Panc1 (cell line): ENCODE data around the gene SCYL2. TPM values are rescaled to one million over a fixed set of nuclear protein-coding genes. Genes with fewer than 3 reads are reported as not detected.
"Not testable (repeated sequence)": the region's sequence is repeated elsewhere in the genome, so short reads cannot be mapped to it uniquely, and the experiment has no call there.

Experiments
- ATAC-seq: fragments of 200-7000 bp; cut with Tn5 transposase; 2 replicates; pipeline ENCODE4 v1.9.1; 2020; ENCODE audit warnings: mild to moderate bottlenecking, moderate library complexity
- BruUV-seq: library from RNA; stranded (reverse); fragments of 400-500 nt; replicated peaks from 2 replicates; lab custom pipeline; 2021; lab: Mats Ljungman, UMichigan
- CTCF ChIA-PET: fragments of 300-600 bp; sonication (Branson Sonifier 250); formaldehyde crosslinking; loops from one replicate; lab custom pipeline; 2022; ENCODE audit warnings: antibody characterized with exemption; lab: Charles Lee
- POLR2A ChIA-PET: fragments of 300-600 bp; sonication (Branson Sonifier 250); formaldehyde crosslinking; loops from one replicate; lab custom pipeline; 2022; ENCODE audit warnings: antibody characterized with exemption; lab: Charles Lee
- DNase-seq: peaks from one replicate; pipeline ENCODE4 v3.0.0-alpha.2; 2010; ENCODE audit warnings: low read depth, low spot score
- H3K27ac ChIP-seq: 2 replicates; pipeline ENCODE4 v1.5.1; 2011; ENCODE audit warnings: mild to moderate bottlenecking, low read length, inconsistent platforms
- H3K27me3 ChIP-seq: fragments of 200-500 bp; sonication (Bioruptor generic); 2 replicates; pipeline ENCODE4 v1.6.0; 2014; ENCODE audit warnings: low read length, inconsistent platforms; ENCODE audit not compliant: control insufficient read depth, insufficient read depth
- H3K36me3 ChIP-seq: fragments of 200-500 bp; sonication (Bioruptor generic); 2 replicates; pipeline ENCODE4 v1.5.1; 2014; ENCODE audit warnings: inconsistent platforms, mild to moderate bottlenecking, low read length, moderate library complexity; ENCODE audit not compliant: control insufficient read depth, insufficient read depth
- H3K4me1 ChIP-seq: 2 replicates; pipeline ENCODE4 v1.5.1; 2011; ENCODE audit warnings: inconsistent platforms, mild to moderate bottlenecking, low read length, moderate library complexity; ENCODE audit not compliant: control insufficient read depth, insufficient read depth
- H3K4me3 ChIP-seq, 2 experiments: 2 replicates each; pipeline ENCODE4 v1.5.1; 2011 to 2012; ENCODE audit warnings: low read depth in 2 of 2, low read length in 2 of 2, mild to moderate bottlenecking in 2 of 2, inconsistent platforms in 1 of 2, moderate library complexity in 1 of 2
- H3K9me3 ChIP-seq: fragments of 200-500 bp; sonication (Bioruptor generic); 2 replicates; pipeline ENCODE4 v1.5.1; 2014; ENCODE audit warnings: low read depth, mild to moderate bottlenecking, inconsistent platforms, low read length, moderate library complexity; ENCODE audit not compliant: control insufficient read depth, insufficient read depth
- POLR2AphosphoS5 ChIP-seq: IDR thresholded peaks from 2 replicates; pipeline ENCODE4 v1.6.1; 2012; ENCODE audit warnings: mild to moderate bottlenecking, low read depth, low read length, moderate library complexity
- REST ChIP-seq, 2 experiments: IDR thresholded peaks; 2 replicates each; pipeline ENCODE4 v1.6.1; 2011 to 2012; ENCODE audit warnings: low read depth in 2 of 2, control low read depth in 1 of 2, low read length in 1 of 2, mild to moderate bottlenecking in 1 of 2, moderate library complexity in 1 of 2; ENCODE audit not compliant: insufficient read depth in 1 of 2
- SIN3A ChIP-seq: IDR thresholded peaks from 2 replicates; pipeline ENCODE4 v1.6.1; 2012; ENCODE audit warnings: low read depth, mild to moderate bottlenecking, low read length, moderate library complexity, borderline replicate concordance; ENCODE audit not compliant: insufficient read depth
- TCF7L2 ChIP-seq: IDR thresholded peaks from 2 replicates; pipeline ENCODE4 v1.6.1; 2011; ENCODE audit warnings: mild to moderate bottlenecking, low read depth, low read length, inconsistent platforms
- in situ Hi-C: cut with HindIII; loops from 2 replicates; pipeline ENCODE4 v1.10.0; 2016; ENCODE audit warnings: low sequenced_read_pairs, low pct_unique_long_range_greater_than_20kb
- intact Hi-C: fragments of 100-400 bp; cut with micrococcal nuclease; formaldehyde crosslinking; loops from one replicate; pipeline ENCODE4 v1.10.0; 2022; ENCODE audit not compliant: unreplicated experiment
- total RNA-seq: library from RNA; stranded (reverse); gene quantifications from one replicate; pipeline ENCODE4 v1.2.1, GENCODE V29; 2021; ENCODE audit not compliant: unreplicated experiment
- TF ChIP-seq, protein P1 (sequence below): fragments of 450-650 bp; IDR thresholded peaks from 2 replicates; pipeline ENCODE4 v1.5.1; 2017; ENCODE audit warnings: mild to moderate bottlenecking

Gene SCYL2
- total RNA-seq, 1 experiment from 2014 or later = 45.3 TPM

- ATAC-seq (no peak), DNase-seq (no peak)
- Histone ChIP-seq H3K4me1 (no peaks in the 10 kb centered on the region), H3K4me3 (no peak overlapping the region), H3K27ac (no peak overlapping the region), H3K36me3 (peaks cover 29% of the 10 kb centered on the region), H3K27me3 (no peaks in the 10 kb centered on the region), H3K9me3 (no peaks in the 10 kb centered on the region)
- ChIA-PET CTCF (no interaction called here), POLR2A (no interaction called here)
- intact Hi-C loops (no loop called here), in situ Hi-C loops (no loop called here)
- BruUV-seq = no TSS peak
- TF ChIP-seq POLR2AphosphoS5 = no peak
- no peak for TF ChIP-seq SIN3A
- TF ChIP-seq, protein P1, sequence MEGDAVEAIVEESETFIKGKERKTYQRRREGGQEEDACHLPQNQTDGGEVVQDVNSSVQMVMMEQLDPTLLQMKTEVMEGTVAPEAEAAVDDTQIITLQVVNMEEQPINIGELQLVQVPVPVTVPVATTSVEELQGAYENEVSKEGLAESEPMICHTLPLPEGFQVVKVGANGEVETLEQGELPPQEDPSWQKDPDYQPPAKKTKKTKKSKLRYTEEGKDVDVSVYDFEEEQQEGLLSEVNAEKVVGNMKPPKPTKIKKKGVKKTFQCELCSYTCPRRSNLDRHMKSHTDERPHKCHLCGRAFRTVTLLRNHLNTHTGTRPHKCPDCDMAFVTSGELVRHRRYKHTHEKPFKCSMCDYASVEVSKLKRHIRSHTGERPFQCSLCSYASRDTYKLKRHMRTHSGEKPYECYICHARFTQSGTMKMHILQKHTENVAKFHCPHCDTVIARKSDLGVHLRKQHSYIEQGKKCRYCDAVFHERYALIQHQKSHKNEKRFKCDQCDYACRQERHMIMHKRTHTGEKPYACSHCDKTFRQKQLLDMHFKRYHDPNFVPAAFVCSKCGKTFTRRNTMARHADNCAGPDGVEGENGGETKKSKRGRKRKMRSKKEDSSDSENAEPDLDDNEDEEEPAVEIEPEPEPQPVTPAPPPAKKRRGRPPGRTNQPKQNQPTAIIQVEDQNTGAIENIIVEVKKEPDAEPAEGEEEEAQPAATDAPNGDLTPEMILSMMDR = no peak
- no peak for TF ChIP-seq REST (IDR thresholded peaks at IDR 0.05; ENCODE audit: insufficient read depth in 1 of 2, low read depth in 2 of 2, low read length in 1 of 2)
- no peak for TF ChIP-seq TCF7L2
Measured at GRCh38 chr12:100339071-100339470, 72.1 kb downstream of the SCYL2 start.

DNA sequence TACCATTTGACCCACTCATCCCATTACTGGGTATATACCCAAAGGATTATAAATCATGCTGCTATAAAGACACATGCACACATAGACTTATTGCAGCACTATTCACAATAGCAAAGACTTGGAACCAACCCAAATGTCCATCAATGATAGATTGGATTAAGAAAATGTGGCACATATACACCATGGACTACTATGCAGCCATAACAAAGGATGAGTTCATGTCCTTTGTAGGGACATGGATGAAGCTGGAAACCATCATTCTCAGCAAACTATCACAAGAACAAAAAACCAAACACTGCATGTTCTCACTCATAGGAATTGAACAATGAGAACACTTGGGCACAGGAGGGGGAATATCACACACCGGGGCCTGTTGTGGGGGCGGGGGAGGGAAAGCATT, 75.9 kb downstream of the SCYL2 start:
- H3K9me3 ChIP-seq, in situ Hi-C loops, H3K4me1 ChIP-seq, CTCF ChIA-PET, H3K36me3 ChIP-seq, BruUV-seq, ATAC-seq, H3K4me3 ChIP-seq, DNase-seq, H3K27ac ChIP-seq, H3K27me3 ChIP-seq, POLR2A ChIA-PET: not testable (repeated sequence)
- intact Hi-C loops = loop anchor here (10.0 kb wide), 1 partner anchor 108 kb away; no protein-coding TSS in a partner anchor

DNA sequence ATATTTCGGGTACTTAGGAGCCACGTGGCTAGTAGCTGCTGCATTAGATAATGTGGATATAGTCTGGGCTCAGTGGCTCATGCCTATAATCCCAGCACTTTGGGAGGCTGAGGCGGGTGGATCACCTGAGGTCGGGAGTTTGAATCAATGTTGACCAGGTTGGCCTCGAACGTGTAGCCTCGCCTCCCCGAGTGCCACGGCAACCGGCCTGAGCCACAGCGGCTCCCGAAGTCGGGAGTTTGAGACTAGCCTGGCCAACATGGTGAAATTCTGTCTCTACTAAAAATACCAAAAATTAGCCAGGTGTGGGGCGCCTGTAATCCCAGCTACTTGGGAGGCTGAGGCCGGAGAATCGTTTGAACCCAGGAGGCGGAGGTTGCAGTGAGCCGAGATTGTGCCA, 77.4 kb downstream of the SCYL2 start:
- H3K4me3 ChIP-seq, DNase-seq, H3K9me3 ChIP-seq, in situ Hi-C loops, CTCF ChIA-PET, H3K27ac ChIP-seq, H3K36me3 ChIP-seq, ATAC-seq, POLR2A ChIA-PET, H3K4me1 ChIP-seq, H3K27me3 ChIP-seq, BruUV-seq: not testable (repeated sequence)
- intact Hi-C loops = loop anchor here (10.0 kb wide), 1 partner anchor 110 kb away; no protein-coding TSS in a partner anchor
